Midbrain (tissue), 1 donor: ENCODE results near the gene MYEOV.

Experiments used
- DNase-seq: peaks from one replicate; lab custom pipeline; 2025; lab: John Stamatoyannopoulos, UW

Gene MYEOV

GRCh38 chr11:69317401-69318092 lies 23.6 kb downstream of the MYEOV start:
- no peak for DNase-seq

DNA sequence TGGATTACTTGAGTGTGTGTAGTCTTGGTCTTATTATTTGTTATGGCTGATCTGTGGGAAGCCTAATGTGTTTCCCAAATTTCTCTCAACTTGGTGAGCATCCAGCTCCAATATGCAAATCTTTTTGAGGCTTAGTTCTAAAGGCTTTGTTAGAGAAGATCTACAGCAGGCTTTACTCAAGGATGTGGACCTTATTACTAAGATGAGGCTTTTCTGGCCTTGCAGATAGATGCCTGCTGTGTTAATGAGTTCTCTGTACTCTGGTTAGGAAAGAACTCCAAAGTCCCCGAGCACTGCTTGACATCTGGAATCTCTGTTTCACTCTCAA lies 24.1 kb downstream of the MYEOV start:
- no peak for DNase-seq

DNA sequence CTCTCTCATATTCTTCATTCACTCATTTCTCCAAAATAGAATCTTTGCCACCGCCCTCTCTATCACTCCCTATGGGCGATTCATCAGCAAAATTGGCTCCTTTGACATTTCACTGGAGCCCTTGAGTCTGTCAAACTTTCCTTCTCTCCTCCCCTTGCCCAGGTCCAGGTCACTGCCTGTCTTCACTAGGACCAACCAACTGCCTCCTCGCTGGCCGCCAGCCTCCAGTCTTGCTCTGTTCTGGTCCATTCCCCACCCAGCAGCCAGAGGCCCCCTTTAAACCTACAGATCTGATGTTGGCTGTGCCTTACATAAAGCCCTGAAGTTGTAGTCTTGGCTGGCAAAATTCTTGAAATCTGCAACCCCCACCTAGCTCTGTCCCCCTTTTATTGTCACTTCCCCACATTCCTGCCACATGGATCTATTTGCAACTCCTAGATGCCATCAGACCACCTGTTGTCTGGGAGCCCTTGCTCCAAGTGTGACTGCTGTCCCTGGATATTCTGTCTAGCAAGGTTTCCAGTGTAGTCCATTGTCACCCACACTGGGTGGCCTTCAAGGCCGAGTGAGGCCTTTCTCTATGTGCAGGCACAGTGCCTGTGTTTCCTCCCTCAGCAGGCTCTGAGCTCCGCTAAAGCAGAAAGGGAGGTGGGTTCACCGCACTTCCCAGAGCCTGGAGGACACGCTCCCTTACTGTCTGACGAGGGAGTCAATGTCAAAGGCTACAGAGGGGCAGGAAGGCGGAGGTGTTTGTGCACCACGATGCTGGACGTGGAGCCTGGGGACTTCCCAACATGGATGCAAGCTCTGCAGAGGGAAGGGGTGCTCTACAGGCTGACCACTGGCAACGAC lies 25.5 kb downstream of the MYEOV start:
- DNase-seq, result no peak

DNA sequence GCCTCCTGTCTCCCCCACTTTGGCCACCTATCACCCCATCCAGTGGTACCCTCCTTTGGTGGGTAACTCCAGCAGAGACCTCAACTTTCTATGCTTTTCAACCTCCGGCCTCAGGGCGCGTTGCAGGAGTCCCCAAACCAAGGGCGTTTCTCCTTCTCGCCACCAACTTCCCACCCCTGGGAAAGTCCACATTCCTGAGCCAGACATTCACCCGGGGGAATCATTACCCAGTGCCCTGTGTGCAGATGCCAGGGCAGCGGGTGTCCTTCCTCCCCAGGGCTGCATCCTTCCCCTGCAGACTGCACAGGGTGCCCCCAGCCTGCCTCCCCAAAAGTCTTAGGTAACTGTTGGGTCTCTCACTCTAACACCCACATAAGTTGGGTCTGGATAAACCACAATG lies 26.4 kb downstream of the MYEOV start:
- DNase-seq, result no peak

GRCh38 chr11:69320756-69321741 lies 27.1 kb downstream of the MYEOV start:
- DNase-seq, result no peak

DNA sequence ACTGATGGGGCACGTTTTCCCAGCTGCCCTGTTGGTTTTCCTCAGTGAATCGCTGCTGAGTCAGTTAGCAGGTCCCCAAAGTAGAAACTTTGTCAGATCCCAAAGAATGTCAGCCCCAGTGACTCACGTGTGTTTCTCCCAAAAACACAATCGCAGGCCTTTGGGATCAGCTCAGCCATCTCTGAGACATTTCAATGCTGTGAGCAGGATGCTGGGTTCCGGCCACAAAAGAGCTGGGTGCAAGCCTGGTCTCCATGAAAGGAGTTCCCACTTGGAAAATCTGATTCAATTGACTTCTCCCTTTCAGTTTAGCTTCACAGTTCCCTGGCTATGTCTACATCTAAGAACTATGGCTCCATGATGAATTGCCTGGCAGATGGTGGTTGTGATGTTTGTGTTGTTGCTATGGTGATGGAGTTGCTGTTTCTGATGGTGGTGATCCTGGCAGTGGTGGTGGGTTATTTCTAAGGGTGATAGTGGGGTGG lies 28.0 kb downstream of the MYEOV start:
- DNase-seq, result no peak

DNA sequence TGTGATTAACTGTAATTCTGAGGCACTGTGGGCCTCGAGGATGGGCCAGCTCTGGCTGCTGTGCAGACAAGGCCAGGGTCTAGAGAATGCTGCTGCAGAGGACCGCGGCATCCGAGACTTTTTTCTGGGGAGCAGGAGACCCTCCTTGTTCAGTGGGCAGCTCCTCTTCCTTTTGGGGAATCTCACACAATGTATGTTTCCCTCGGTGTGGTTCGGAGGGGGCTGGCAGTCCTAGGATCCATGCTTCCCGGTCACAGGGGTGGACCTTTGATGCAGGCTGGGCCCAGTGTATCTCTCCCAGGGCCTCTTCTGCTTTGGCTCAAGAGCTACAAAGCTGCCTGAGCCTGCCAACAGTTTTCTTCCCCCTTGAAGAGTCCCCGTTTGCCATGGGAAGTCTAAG lies 31.5 kb downstream of the MYEOV start:
- no peak for DNase-seq

DNA sequence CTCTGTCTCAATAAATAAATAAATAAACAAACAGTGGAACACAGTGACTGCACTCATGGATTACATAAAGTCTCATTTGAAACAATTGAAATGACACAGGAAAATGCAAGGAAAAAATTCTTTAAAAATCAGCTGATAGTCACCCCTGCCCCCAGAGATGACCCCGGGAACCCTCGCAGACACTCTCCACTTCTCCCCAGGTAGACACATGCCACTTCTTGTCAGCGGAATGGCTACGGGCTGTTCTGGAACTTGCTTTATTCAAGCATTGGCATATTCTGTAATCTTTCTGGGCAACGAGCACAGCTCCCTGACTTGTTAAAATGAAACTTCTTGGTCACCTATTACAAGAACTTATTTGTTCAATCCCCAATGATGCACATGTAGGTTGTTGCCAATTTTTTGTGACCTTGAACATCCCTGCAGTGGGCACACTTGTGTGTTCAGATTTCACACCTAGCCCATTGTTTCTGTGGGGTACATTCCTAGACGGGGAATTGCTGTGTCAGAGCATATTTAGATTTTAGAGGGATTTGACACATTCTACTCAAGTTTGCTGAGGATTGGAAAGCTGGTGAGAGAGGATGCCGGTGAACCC lies 32.8 kb downstream of the MYEOV start:
- DNase-seq, result no peak

DNA sequence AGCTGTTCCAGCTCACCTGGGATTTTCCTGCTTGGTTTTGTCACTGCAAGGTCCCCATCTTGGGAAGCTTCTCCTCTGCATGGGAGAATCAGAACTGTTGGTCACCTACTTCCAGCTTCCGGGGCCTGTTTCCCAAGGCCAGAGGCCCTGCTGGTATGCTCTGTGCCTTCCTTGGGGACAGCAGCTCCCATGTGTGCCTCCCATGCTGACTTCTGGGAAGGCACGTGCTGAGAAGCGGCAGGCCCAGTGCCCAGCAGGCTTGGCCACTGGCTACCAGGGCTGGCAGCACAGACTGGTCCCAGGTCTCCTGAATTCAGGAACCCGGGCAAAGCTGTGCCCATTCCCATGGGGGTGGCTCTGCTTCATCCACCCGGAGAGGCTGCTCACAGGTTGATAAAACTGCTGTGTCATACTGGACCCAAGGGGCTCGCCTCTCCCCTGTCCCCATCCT lies 33.8 kb downstream of the MYEOV start:
- no peak for DNase-seq

GRCh38 chr11:69328231-69328630 lies 34.3 kb downstream of the MYEOV start:
- no peak for DNase-seq

GRCh38 chr11:69329581-69329980 lies 35.6 kb downstream of the MYEOV start:
- no peak for DNase-seq

GRCh38 chr11:69330330-69330729 lies 36.4 kb downstream of the MYEOV start:
- no peak for DNase-seq

DNA sequence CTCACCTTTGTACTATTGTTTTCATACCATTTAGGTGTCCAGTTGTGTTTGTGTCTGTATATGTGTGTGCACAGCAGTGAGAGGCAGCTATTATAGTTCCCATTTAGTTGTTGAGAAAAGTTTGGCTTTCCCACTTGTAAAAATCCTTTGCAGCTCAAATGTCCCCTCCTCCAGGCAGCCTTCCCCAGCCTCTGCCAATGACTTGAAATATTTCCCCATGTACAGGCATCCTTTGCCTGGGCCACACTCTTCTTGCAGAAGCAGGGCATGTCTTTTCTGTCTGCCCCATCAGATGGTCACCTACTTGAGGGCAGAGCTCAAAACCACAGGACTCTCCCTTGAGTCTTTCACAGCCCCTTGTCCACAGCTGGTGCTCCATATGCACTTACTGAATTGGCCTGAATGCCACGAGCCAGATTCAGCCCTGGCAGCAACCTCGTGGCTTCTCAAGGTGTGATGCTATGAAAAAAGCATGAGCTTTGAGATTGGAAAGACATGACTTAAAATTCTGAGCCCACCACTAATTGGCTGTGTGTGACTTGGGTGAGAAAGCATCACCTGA lies 39.3 kb downstream of the MYEOV start:
- no peak for DNase-seq

DNA sequence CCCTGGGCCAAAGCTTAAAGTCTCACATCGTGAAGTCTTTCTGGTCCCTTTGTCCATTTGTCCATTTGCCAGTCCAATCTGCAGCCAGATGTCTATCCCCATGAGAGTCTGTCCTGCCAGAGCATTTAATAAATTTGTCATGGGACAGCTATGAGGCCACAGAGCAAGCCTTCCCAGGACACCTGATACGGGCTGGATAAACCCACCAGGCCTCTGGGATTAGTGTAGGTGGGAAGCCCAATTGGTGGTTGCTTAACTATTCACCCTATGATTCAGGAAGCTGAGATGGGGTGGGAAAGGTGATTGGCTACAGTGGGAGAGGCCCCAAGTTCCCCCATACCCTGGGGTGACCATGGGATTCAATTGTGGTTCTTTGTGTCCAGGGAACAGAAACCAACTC lies 39.9 kb downstream of the MYEOV start:
- no peak for DNase-seq

DNA sequence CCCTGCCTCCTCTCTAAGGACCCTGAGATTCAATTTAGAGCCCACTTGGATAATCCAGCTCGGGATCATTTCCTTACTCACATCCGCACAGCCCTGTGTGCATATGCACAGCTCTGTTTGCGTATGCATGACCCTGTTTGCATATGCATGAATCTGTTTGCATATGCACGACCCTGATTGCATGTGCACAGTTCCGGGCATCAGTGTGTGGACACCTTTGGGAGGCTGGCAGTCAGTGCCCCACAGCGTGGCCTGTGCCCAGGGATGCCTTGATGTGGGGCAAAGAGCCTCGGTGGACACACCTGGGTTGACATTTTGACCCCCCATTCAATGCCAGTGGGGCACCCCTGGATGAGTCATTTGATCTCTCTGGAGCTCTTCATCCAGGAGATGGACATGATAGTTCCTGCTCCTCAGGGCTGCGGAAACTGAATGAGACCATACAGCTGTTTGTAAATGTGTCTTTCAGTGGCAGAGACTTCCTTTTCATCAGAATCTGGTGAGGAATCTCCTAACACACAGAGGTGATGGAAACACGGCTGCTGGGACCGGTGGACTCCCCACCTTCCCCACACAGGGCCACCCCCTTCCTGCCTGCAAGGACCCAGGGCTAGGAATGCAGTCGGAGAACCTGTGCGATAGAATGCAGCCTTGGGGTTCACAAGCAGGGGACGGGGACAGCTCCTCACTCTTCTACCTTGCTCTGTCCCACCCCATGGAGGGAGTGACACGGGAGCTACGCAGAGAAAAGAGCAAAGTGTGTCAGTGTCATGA lies 41.2 kb downstream of the MYEOV start:
- DNase-seq, result no peak

DNA sequence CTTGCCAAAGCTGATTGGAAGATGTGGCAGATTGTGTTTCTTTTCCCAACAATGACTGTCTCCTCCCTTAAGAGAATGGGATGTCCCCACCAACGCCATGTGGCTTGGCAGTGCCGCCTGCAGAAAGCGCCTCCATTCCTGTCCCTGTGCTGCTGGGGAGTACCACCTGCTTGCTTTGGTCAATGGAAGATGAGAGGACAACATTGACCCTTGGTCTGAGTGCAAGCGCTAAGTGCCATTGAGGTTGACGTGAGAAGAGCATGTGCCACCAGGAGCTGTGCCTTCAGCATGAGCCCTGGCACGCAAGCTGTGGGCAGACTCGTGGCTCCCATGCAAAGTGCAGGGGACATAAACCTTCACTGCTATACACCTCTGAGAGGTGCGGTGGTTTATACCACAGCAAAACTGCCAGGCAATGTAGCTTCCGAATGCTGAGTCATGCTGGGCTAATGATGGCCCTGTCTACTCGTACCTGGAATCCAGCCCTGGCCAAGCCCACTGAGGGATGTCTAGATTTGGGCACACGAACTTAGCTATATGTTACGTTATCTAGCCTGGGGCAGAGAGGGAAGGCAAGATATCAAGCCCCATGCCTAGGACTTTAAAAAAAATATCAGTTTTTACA lies 41.9 kb downstream of the MYEOV start:
- DNase-seq, result no peak

DNA sequence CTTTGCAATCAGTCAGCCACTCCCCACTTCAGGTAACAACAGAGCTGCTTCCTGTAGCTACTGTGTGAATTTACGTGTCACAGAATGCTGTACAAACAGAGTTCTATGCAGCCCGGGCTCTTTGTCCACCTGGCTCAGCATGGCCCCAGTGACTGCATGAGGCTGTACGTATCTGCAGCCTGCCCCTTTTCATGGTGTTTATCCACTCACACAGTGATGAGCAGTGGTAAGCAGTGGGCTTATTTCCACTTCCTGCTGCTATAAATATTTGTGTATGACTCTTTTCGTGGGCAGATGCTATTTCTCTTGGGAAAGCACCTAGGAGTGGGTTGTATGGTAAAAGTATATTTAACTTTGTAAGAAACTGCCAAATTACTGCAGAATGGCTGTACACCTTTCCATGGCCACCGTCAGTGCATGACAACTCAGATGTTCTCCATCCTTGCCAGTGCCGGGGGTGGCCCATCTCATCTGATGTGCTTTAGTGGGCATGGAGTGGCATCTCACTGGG lies 43.3 kb downstream of the MYEOV start:
- DNase-seq, result no peak

GRCh38 chr11:69339041-69339733 lies 45.2 kb downstream of the MYEOV start:
- DNase-seq, result no peak

DNA sequence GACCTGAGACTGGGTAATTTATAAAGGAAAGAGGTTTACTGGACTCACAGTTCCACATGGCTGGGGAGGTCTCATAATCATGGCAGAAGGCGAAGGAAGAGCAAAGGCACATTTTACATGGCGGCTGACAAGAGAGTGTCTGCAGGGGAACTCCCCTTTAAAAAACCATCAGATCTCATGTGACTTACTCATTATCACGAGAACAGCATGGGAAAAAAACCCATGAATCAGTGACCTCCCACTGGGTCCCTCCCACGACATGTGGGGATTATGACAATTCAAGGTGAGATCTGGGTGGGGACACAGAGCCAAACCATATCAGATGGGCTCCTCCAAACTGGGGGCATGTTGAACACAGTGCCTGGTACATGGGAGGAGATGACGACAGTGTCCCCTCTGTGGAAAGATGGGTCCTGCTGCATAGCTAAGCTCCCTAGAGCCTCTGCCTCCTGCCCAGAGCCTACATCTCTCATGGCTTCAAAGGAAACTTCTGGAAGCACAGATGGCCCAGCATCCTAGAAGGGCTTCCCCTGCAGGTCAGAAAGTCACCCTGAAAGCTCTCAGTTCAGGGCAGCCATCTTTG lies 46.1 kb downstream of the MYEOV start:
- no peak for DNase-seq
